NCI-H2196 treated with DMSO at 0.1 percent for 48 hours (cell line): Measurements from ENCODE around the gene TAF11L6.
"Not testable (repeated sequence)": the region's sequence is repeated elsewhere in the genome, so short reads cannot be mapped to it uniquely, and the experiment has no call there.

ENCODE experiments used
- DNase-seq: peaks from one replicate; lab custom pipeline; 2025; ENCODE audit not compliant: unreplicated experiment; lab: John Stamatoyannopoulos, UW

TAF11L6 gene

DNA sequence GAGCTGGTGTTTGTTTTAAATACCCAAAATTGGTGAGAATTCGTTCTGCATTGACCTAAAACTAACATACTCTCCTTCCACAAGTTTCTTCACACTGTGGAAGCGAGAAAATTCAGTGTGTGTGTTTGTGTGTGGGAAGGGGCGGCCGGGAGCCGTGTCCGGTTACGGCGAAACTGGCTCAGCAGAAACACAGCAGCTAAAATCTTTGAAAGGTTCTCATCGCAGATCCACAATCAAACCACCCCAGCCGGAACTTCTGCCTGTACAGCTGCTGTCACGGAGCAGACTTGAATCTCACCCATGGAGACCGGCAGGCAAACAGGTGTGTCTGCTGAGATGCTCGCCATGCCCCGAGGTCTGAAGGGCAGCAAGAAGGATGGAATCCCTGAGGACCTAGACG lies at the start of gene TAF11L6:
TSS of gene TAF11L6 (plus strand) at position 301 of the 400 bp plus-strand sequence.
- not testable (repeated sequence) for DNase-seq

DNA sequence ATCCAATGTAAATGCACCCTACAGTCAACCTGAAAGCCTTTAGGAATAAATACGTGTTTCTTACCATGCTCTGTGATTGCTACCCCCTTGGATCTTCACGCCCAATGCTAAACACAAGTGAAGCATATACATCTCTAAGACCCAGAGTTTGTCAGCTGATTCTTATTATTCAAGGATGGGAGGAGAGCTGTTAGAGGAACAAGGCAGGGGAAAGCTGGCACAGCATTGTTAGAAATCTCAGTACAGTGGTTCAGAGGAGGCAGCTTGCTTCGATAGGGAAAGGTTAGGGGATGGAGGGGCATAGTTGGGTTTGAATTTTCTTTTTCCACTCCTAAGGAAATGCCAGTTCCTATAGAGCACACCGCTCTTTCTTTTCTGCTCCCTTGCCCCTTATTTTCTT lies 47.1 kb upstream of the TAF11L6 start:
- no peak for DNase-seq

DNA sequence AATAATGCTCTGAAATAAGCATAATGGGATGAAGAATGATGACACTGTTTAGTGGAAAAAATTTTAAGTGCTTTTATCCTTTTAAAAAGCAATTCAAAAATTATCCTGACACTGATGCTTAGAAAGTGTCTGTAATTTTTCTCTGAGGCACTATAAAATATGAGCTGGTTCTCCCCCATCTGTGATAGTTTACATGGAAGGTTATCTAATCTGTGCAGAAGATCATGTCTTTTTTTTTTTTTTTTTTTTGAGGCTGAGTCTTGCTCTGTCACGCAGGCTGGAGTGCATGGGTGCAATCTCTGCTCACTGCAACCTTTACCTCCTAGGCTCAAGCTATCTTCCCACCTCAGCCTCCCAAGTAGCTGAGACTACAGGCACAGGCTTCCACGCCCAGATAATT lies 45.7 kb upstream of the TAF11L6 start:
- no peak for DNase-seq

DNA sequence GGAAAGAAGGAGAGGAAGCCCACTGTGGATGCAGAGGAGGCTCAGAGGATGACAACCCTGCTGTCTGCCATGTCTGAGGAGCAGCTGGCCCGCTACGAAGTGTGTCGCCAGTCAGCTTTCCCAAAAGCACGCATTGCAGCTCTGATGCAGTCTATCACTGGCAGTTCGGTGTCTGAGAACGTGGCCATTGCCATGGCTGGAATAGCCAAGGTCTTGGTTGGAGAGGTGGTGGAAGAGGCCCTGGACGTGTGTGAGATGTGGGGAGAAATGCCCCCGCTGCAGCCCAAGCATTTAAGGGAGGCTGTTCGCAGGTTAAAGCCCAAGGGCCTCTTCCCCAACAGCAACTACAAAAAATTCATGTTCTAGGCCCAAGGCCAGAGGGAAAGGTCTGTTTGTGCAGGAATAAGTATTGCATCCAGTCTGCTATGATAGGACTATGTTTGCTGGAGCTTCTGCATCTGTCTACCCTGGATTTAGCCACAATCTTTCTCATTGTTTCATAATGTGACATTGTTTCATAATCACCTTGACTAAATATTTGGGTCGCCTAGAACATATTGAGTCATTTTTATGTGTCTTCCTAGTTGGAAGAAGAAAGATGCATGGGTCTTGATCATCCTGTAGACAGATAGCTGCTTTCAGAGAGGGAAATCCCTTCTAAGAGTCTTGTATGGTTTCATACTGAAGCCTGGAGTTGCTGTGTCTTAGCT lies 41.9 kb upstream of the TAF11L6 start:
- not testable (repeated sequence) for DNase-seq

DNA sequence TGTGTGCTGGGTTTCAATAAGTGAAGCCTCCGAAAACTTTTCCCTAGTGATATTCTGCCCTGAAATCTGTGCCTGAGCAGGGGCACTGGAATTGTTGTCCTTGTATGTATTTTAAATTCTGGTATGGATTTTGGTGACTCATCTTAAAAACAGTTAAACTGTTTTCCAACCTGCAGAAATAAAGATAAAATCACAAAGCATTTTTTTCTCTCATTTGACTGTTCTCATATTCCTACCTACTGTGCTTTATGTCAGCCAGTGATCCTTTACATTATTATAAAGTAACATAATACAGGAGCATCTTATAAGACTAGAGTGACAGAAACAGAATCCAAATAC lies 41.3 kb upstream of the TAF11L6 start:
- DNase-seq = no peak

DNA sequence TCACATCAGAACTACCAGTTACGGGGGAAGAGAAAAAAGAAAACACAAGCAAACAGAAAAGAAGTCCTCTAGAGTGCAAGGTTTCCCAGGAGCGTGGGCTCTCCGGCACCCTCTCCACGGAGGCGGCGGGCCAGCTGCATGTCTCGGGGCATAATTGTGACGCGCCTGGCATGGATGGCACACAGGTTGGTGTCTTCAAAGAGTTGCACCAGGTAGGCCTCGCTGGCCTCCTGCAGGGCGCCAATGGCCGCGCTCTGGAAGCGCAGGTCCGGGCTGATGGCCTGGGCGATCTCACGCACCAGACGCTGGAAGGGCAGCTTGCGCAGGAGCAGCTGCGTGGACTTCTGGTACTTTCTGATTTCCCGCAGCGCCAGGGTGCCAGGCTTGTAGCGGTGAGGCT lies 37.2 kb upstream of the TAF11L6 start:
- DNase-seq = not testable (repeated sequence)

DNA sequence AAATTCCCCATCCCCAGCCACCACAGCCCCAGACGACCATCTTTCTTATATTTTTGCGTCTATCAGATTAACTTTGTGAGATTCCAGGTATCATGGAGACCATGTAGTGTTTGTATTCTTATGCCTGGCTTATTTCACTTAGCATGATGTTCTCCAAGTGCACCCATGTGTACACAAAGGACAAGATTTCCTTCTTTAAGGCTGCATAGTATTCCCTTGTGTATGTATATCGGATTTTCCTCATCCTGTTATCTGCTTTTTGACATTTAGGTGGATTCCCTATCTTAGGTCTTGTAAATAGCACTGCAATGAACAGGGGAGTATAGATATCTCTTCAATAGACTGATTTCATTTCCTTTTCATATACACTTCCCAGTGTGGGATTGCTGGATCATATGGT lies 35.7 kb upstream of the TAF11L6 start:
- DNase-seq = no peak

DNA sequence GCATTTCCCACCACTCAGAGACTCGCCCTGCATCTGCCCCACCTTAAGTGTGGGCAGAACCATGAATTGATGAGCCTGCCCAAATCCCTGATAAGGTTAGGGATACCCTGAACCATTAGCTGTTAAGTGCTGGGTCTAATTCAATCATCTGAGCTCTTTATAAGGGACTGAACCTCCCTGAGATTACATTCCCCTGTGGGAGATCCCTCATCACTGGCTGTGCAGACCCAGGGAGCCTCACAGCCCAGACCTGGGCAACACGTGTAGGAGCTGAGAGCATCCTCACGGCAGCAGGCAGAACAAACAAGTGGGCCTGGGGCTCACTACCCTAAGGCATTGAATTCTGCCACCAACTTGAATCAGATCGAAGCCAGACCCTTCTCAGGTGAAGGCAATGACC lies 31.0 kb upstream of the TAF11L6 start:
- DNase-seq = no peak

DNA sequence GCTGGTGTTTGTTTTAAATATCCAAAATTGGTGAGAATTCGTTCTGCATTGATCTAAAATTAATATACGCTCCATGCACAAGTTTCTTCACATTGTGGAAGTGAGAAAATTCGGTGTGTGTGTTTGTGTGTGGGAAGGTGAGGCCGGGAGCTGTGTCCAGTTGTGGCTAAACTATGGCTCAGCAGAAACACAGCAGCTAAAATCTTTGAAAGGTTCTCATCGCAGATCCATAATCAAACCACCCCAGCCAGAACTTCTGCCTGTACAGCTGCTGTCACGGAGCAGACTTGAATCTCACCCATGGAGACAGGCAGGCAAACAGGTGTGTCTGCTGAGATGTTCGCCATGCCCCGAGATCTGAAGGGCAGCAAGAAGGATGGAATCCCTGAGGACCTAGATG lies 30.5 kb upstream of the TAF11L6 start, which contains the start of gene TAF11L2:
TSS of gene TAF11L2 (plus strand) at position 301 of the 400 bp plus-strand sequence.
- DNase-seq = not testable (repeated sequence)

DNA sequence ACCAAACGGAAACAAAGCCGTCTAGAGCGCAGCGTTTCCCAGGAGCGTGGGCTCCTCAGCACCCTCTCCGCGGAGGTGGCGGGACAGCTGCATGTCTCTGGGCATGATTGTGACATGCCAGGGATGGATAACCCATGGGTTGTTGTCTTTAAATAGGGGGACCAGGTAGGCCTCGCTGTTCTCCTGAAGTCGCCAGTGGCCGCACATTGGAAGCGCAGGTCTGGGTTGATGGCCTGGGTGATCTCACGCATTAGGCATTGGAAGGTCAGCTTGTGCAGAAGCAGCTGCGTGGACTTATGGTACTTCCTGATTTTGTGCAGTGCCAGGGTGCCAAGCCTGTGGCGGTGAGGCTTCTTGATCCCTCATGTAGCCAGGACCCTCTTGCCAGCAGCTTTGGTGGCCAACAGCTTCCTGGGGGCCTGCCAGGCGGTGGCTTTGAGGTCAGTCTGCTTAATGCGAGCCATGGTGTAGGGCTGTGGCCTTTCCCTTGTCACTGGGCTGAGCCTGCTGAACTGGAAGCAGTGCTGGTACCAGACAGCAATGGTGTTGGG lies 16.6 kb upstream of the TAF11L6 start:
- no peak for DNase-seq

DNA sequence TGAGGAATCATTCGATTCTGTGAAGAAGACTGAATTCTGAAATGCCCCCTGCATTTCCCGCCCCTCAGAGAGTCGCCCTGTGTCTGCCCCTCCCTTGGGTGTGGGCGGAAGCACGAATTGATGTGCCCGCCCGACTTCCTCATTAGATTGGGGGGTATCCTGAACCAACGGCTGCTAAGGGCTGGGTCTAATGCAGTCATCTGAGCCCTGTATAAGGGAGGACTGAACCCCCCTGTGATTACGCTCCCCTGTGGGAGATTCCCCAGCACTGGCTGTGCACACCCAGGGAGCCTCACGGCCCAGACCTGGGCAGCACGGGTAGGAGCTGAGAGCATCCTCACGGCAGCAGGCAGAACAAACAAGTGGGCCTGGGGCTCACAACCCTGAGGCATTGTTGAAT lies 10.9 kb upstream of the TAF11L6 start:
- not testable (repeated sequence) for DNase-seq

DNA sequence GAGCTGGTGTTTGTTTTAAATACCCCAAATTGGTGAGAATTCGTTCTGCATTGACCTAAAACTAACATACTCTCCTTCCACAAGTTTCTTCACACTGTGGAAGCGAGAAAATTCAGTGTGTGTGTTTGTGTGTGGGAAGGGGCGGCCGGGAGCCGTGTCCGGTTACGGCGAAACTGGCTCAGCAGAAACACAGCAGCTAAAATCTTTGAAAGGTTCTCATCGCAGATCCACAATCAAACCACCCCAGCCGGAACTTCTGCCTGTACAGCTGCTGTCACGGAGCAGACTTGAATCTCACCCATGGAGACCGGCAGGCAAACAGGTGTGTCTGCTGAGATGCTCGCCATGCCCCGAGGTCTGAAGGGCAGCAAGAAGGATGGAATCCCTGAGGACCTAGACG lies 10.4 kb upstream of the TAF11L6 start, which contains the start of gene TAF11L3:
TSS of gene TAF11L3 (plus strand) at position 301 of the 400 bp plus-strand sequence.
- DNase-seq = not testable (repeated sequence)

DNA sequence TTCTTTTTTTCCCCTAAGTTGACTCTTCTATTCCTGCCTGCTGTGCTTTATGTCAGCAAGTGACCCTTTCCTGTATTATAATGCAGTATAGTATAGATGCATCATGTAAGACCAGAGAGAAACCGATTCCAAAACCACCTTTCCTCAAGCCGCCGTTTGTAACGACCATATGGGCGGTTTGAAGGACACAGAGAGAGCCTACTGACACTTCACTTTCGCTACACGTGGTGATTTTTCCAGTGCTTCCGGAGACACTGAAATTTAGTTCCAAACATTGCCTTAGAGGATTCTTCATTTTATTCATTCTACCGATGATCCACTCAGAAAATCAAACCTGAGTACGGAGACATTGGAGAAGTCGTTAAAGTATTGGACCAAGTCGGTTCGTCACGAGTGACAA lies 9.0 kb upstream of the TAF11L6 start:
- DNase-seq = not testable (repeated sequence)

DNA sequence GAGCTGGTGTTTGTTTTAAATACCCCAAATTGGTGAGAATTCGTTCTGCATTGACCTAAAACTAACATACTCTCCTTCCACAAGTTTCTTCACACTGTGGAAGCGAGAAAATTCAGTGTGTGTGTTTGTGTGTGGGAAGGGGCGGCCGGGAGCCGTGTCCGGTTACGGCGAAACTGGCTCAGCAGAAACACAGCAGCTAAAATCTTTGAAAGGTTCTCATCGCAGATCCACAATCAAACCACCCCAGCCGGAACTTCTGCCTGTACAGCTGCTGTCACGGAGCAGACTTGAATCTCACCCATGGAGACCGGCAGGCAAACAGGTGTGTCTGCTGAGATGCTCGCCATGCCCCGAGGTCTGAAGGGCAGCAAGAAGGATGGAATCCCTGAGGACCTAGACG lies 7.0 kb upstream of the TAF11L6 start, which contains the start of gene TAF11L4:
TSS of gene TAF11L4 (plus strand) at position 301 of the 400 bp plus-strand sequence.
- not testable (repeated sequence) for DNase-seq

DNA sequence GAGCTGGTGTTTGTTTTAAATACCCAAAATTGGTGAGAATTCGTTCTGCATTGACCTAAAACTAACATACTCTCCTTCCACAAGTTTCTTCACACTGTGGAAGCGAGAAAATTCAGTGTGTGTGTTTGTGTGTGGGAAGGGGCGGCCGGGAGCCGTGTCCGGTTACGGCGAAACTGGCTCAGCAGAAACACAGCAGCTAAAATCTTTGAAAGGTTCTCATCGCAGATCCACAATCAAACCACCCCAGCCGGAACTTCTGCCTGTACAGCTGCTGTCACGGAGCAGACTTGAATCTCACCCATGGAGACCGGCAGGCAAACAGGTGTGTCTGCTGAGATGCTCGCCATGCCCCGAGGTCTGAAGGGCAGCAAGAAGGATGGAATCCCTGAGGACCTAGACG lies 3.5 kb upstream of the TAF11L6 start, which contains the start of gene TAF11L5:
TSS of gene TAF11L5 (plus strand) at position 301 of the 400 bp plus-strand sequence.
- DNase-seq = not testable (repeated sequence)

DNA sequence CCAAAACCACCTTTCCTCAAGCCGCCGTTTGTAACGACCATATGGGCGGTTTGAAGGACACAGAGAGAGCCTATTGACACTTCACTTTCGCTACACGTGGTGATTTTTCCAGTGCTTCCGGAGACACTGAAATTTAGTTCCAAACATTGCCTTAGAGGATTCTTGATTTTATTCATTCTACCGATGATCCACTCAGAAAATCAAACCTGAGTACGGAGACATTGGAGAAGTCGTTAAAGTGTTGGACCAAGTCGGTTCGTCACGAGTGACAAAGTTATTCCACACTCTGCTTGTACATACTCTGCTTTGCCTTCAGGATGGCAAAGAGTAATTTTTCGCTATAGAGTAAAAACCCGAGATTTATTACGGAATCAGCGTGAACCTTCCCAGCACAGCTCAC lies 2.0 kb upstream of the TAF11L6 start:
- DNase-seq = not testable (repeated sequence)
